GM23338 (cell line): ENCODE measurements around the gene RNF213. TPM values are rescaled to one million over a fixed set of nuclear protein-coding genes. Genes with fewer than 3 reads are reported as not detected.

ENCODE experiments used
- ATAC-seq: fragments of 200-7000 bp; cut with Tn5 transposase; 3 replicates; pipeline ENCODE4 v1.9.1; 2020
- DNase-seq: peaks from one replicate; pipeline ENCODE4 v3.0.0-alpha.2; 2015; ENCODE audit warnings: low spot score
- H2AFZ ChIP-seq: fragments of 200-600 bp; sonication (generic); 2 replicates; pipeline ENCODE4 v1.8.0; 2016; ENCODE audit warnings: antibody characterized with exemption, mild to moderate bottlenecking, moderate library complexity
- H3F3A ChIP-seq: fragments of 200-600 bp; sonication (generic); replicated peaks from 2 replicates; pipeline ENCODE4 v1.8.0; 2017; ENCODE audit warnings: antibody characterized with exemption, mixed run types, low read depth
- H3K27ac ChIP-seq: fragments of 200-600 bp; sonication (generic); 2 replicates; pipeline ENCODE4 v1.6.1; 2016; ENCODE audit warnings: low read depth
- H3K27me3 ChIP-seq: fragments of 200-600 bp; sonication (generic); 2 replicates; pipeline ENCODE4 v1.8.0; 2016; ENCODE audit warnings: mild to moderate bottlenecking, mixed run types, moderate library complexity; ENCODE audit not compliant: insufficient read depth
- H3K36me3 ChIP-seq: fragments of 200-600 bp; sonication (generic); 2 replicates; pipeline ENCODE4 v1.8.0; 2016; ENCODE audit warnings: mild to moderate bottlenecking; ENCODE audit not compliant: insufficient read depth
- H3K4me1 ChIP-seq: fragments of 200-600 bp; sonication (generic); 2 replicates; pipeline ENCODE4 v1.8.0; 2016; ENCODE audit warnings: mild to moderate bottlenecking, moderate library complexity; ENCODE audit not compliant: insufficient read depth
- H3K4me2 ChIP-seq: fragments of 200-600 bp; sonication (generic); 2 replicates; pipeline ENCODE4 v1.7.1; 2017; ENCODE audit warnings: mixed run types
- H3K4me3 ChIP-seq: fragments of 200-600 bp; sonication (generic); 2 replicates; pipeline ENCODE4 v1.6.1; 2016; ENCODE audit warnings: mixed run types
- H3K79me2 ChIP-seq: fragments of 200-600 bp; sonication (generic); replicated peaks from 2 replicates; pipeline ENCODE4 v1.8.0; 2017; ENCODE audit warnings: mild to moderate bottlenecking; ENCODE audit not compliant: insufficient read depth
- H3K9me2 ChIP-seq: fragments of 200-600 bp; sonication (generic); 2 replicates; pipeline ENCODE4 v1.8.0; 2017; ENCODE audit not compliant: insufficient read depth
- H4K20me1 ChIP-seq: fragments of 200-600 bp; sonication (generic); replicated peaks from 2 replicates; pipeline ENCODE4 v1.8.0; 2017; ENCODE audit warnings: mild to moderate bottlenecking; ENCODE audit not compliant: insufficient read depth
- H3K27ac Mint-ChIP-seq: 2 replicates; pipeline ENCODE4 v1.8.0; 2020; ENCODE audit warnings: inconsistent platforms, mild to moderate bottlenecking, moderate library complexity, mixed read lengths
- H3K27me3 Mint-ChIP-seq: 3 replicates; pipeline ENCODE4 v1.8.0; 2022; ENCODE audit warnings: low read depth, mild to moderate bottlenecking, moderate library complexity, mixed read lengths, inconsistent platforms; ENCODE audit not compliant: insufficient read depth, poor library complexity
- H3K36me3 Mint-ChIP-seq: 3 replicates; pipeline ENCODE4 v1.8.0; 2021; ENCODE audit warnings: low read depth, mild to moderate bottlenecking, inconsistent platforms, moderate library complexity, mixed read lengths
- H3K4me1 Mint-ChIP-seq: 3 replicates; pipeline ENCODE4 v1.8.0; 2020; ENCODE audit warnings: mild to moderate bottlenecking, inconsistent platforms, mixed read lengths
- H3K4me3 Mint-ChIP-seq: 3 replicates; pipeline ENCODE4 v1.8.0; 2021; ENCODE audit warnings: moderate library complexity, mild to moderate bottlenecking, inconsistent platforms, mixed read lengths
- H3K9me3 Mint-ChIP-seq: 3 replicates; pipeline ENCODE4 v1.8.0; 2020; ENCODE audit warnings: moderate library complexity, mild to moderate bottlenecking, inconsistent platforms, mixed read lengths
- CREB1 ChIP-seq: fragments of 250-450 bp; sonication (Bioruptor Pico); IDR thresholded peaks from 2 replicates; pipeline ENCODE4 v1.5.0; 2020; ENCODE audit warnings: low read depth, mild to moderate bottlenecking, moderate library complexity
- EZH2 ChIP-seq: fragments of 200-600 bp; sonication (generic); IDR thresholded peaks from one replicate; pipeline ENCODE4 v1.8.0; 2017; ENCODE audit warnings: antibody characterized with exemption, mild to moderate bottlenecking, low read depth; ENCODE audit not compliant: unreplicated experiment
- EZH2phosphoT487 ChIP-seq: fragments of 200-600 bp; sonication (generic); IDR thresholded peaks from one replicate; pipeline ENCODE4 v1.8.1; 2018; ENCODE audit warnings: antibody characterized with exemption; ENCODE audit not compliant: unreplicated experiment
- JUNB ChIP-seq: IDR thresholded peaks from one replicate; pipeline ENCODE4 v1.6.1; 2016; ENCODE audit warnings: antibody characterized with exemption; ENCODE audit not compliant: unreplicated experiment
- POLR2AphosphoS5 ChIP-seq: IDR thresholded peaks from 2 replicates; pipeline ENCODE4 v1.6.1; 2016; ENCODE audit warnings: antibody characterized with exemption, low read depth
- STAT1 ChIP-seq: IDR thresholded peaks from one replicate; pipeline ENCODE4 v1.6.1; 2016; ENCODE audit warnings: antibody characterized with exemption; ENCODE audit not compliant: unreplicated experiment
- ZNF114 ChIP-seq: fragments of 250-450 bp; sonication (Bioruptor Pico); IDR thresholded peaks from 2 replicates; pipeline ENCODE4 v1.5.0; 2020; ENCODE audit warnings: mild to moderate bottlenecking, moderate library complexity
- polyA plus RNA-seq: library from polyadenylated mRNA; unstranded; fragments of >200 nt; fragmentation: Nextera tagmentation; extraction: Ambion mirVana; gene quantifications from 2 replicates; pipeline ENCODE4 v1.2.1, GENCODE V29; 2016
- total RNA-seq: library from RNA; depleted of rRNA; stranded (reverse); fragments of >200 nt; shearing (Covaris generic); gene quantifications from 2 replicates; pipeline ENCODE4 v1.2.3, GENCODE V29; 2014
- TF ChIP-seq, protein P1 (sequence below), 2 experiments: fragments of 200-600 bp in 1 of 2; sonication (generic) in 1 of 2; conservative IDR thresholded peaks; 2 replicates each; pipeline versions ENCODE4 v1.5.1 to v1.6.1; 2016 to 2017; ENCODE audit warnings: antibody characterized with exemption in 2 of 2, low read depth in 2 of 2, mild to moderate bottlenecking in 2 of 2, moderate library complexity in 1 of 2
- TF ChIP-seq, protein P2 (sequence below): IDR thresholded peaks from one replicate; pipeline ENCODE4 v1.6.1; 2018; ENCODE audit warnings: antibody characterized with exemption; ENCODE audit not compliant: unreplicated experiment
- TF ChIP-seq, protein P3 (sequence below): IDR thresholded peaks from 2 replicates; pipeline ENCODE4 v1.6.1; 2016; ENCODE audit warnings: antibody characterized with exemption

RNF213 gene
- total and polyA plus RNA-seq, 2 experiments from 2014 or later: 21.2 to 67.2 TPM

DNA sequence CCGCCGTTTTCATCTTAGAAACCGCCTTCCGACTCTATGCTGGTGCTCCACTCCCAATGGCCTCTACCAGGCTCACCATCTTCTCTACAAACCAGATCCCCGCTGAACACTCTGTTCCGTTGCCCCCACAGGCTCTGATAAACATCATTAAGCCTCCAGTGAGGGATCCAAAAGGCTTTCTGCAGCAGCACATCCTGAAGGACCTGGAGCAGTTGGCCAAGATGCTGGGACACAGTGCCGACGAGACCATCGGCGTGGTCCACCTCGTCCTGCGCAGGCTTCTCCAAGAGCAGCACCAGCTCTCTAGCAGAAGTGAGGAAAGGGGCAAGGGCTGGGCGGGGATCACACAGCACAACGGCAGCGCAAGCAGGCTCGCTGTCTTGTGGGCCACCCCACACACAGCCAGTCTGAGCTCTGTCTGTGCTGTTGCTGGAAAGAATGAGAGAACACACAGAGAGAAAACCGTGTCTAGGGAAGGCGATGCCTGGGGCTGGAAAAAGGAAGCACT lies 120.8 kb downstream of the RNF213 start (continued):
- TF ChIP-seq, protein P1, sequence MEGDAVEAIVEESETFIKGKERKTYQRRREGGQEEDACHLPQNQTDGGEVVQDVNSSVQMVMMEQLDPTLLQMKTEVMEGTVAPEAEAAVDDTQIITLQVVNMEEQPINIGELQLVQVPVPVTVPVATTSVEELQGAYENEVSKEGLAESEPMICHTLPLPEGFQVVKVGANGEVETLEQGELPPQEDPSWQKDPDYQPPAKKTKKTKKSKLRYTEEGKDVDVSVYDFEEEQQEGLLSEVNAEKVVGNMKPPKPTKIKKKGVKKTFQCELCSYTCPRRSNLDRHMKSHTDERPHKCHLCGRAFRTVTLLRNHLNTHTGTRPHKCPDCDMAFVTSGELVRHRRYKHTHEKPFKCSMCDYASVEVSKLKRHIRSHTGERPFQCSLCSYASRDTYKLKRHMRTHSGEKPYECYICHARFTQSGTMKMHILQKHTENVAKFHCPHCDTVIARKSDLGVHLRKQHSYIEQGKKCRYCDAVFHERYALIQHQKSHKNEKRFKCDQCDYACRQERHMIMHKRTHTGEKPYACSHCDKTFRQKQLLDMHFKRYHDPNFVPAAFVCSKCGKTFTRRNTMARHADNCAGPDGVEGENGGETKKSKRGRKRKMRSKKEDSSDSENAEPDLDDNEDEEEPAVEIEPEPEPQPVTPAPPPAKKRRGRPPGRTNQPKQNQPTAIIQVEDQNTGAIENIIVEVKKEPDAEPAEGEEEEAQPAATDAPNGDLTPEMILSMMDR (conservative IDR thresholded peaks at IDR 0.05; ENCODE audit: low read depth in 2 of 2): no peak
- TF ChIP-seq, protein P2, sequence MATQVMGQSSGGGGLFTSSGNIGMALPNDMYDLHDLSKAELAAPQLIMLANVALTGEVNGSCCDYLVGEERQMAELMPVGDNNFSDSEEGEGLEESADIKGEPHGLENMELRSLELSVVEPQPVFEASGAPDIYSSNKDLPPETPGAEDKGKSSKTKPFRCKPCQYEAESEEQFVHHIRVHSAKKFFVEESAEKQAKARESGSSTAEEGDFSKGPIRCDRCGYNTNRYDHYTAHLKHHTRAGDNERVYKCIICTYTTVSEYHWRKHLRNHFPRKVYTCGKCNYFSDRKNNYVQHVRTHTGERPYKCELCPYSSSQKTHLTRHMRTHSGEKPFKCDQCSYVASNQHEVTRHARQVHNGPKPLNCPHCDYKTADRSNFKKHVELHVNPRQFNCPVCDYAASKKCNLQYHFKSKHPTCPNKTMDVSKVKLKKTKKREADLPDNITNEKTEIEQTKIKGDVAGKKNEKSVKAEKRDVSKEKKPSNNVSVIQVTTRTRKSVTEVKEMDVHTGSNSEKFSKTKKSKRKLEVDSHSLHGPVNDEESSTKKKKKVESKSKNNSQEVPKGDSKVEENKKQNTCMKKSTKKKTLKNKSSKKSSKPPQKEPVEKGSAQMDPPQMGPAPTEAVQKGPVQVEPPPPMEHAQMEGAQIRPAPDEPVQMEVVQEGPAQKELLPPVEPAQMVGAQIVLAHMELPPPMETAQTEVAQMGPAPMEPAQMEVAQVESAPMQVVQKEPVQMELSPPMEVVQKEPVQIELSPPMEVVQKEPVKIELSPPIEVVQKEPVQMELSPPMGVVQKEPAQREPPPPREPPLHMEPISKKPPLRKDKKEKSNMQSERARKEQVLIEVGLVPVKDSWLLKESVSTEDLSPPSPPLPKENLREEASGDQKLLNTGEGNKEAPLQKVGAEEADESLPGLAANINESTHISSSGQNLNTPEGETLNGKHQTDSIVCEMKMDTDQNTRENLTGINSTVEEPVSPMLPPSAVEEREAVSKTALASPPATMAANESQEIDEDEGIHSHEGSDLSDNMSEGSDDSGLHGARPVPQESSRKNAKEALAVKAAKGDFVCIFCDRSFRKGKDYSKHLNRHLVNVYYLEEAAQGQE: no peak
- no peak for TF ChIP-seq EZH2
- no peak for TF ChIP-seq ZNF114 (CRISPR knock-in tag)
- no peak for TF ChIP-seq STAT1
- TF ChIP-seq, protein P3, sequence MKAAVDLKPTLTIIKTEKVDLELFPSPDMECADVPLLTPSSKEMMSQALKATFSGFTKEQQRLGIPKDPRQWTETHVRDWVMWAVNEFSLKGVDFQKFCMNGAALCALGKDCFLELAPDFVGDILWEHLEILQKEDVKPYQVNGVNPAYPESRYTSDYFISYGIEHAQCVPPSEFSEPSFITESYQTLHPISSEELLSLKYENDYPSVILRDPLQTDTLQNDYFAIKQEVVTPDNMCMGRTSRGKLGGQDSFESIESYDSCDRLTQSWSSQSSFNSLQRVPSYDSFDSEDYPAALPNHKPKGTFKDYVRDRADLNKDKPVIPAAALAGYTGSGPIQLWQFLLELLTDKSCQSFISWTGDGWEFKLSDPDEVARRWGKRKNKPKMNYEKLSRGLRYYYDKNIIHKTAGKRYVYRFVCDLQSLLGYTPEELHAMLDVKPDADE: no peak
- no peak for TF ChIP-seq POLR2AphosphoS5
- TF ChIP-seq EZH2phosphoT487: no peak
- TF ChIP-seq CREB1 (CRISPR knock-in tag): no peak

DNA sequence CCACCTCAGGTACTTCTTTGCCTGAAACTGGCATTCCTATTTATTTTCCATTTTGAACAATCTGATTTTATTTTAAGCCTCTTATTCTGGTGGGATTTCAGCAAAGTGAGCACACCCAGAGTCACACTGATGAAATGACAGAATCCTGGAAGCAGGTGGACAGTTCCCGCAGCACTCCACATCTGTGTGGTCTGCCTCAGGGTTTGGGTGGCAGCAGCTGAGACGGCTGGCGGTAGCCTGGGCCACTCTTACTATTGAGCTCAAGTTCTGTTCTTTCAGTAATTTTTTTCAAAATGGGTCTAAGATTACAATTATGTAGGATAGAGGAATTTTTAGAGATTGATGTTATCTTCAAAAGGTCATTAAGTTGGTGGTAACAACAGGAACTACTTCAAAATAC lies 121.8 kb downstream of the RNF213 start:
- Histone ChIP-seq H3K36me3 (peaks cover 13% of the 10 kb centered on the region), H4K20me1 (no peaks in the 10 kb centered on the region), H3K79me2 (no peaks in the 10 kb centered on the region), H3F3A (no peaks in the 10 kb centered on the region), H3K4me1 (no peaks in the 10 kb centered on the region), H3K4me3 (no peak overlapping the region), H3K9me2 (no peaks in the 10 kb centered on the region), H2AFZ (no peak overlapping the region), H3K27me3 (no peaks in the 10 kb centered on the region), H3K4me2 (no peak overlapping the region), H3K27ac (no peak overlapping the region)
- no peak overlapping the region for H3K27ac Mint-ChIP-seq
- H3K27me3 Mint-ChIP-seq: peaks cover 12% of the 10 kb centered on the region
- DNase-seq: no peak
- no peak overlapping the region for H3K4me3 Mint-ChIP-seq
- peaks cover 70% of the 10 kb centered on the region for H3K36me3 Mint-ChIP-seq
- TF ChIP-seq POLR2AphosphoS5 (no peak), CREB1 (CRISPR knock-in tag) (no peak), STAT1 (no peak), JUNB (no peak), ZNF114 (CRISPR knock-in tag) (no peak)
- TF ChIP-seq, protein P1 (conservative IDR thresholded peaks at IDR 0.05; ENCODE audit: low read depth in 2 of 2): no peak
- TF ChIP-seq, protein P3: no peak
- TF ChIP-seq, protein P2: no peak
- H3K9me3 Mint-ChIP-seq: no peaks in the 10 kb centered on the region
- peaks cover 2% of the 10 kb centered on the region; the same call in 1 of the 3 replicates for H3K4me1 Mint-ChIP-seq
- no peak for ATAC-seq
